HG03520 (cell line): ENCODE measurements around the gene RYR3.
"Not testable (repeated sequence)": the region's sequence is repeated elsewhere in the genome, so short reads cannot be mapped to it uniquely, and the experiment has no call there.

Source experiments
- ATAC-seq: cut with Tn5 transposase; IDR thresholded peaks from one replicate; pipeline ENCODE4 v1.9.1; 2021; ENCODE audit warnings: mild to moderate bottlenecking, moderate library complexity; ENCODE audit not compliant: unreplicated experiment

Gene RYR3

DNA sequence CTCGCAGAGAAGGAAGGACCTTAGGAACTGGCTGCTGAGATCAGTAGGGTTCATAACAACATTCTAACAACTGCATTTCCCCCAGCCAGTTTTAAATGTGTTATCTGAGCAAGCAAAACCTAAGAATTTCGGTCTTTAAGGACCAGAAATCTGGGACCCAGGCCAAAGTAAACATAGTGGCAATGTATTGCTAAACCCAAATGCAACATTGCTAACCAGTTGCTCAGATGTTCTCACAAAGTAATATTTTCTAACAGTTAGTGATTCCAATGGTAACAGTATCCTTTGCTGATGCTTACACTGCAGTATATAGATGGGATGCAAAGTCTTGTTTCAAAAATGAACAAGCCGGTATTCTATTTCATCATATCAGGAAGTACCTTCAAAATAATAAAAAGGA is 254.3 kb downstream of the RYR3 start:
- no peak for ATAC-seq

GRCh38 chr15:33567652-33568051 is 256.9 kb downstream of the RYR3 start:
- ATAC-seq = no peak

GRCh38 chr15:33569036-33569435 is 258.3 kb downstream of the RYR3 start:
- ATAC-seq = no peak

DNA sequence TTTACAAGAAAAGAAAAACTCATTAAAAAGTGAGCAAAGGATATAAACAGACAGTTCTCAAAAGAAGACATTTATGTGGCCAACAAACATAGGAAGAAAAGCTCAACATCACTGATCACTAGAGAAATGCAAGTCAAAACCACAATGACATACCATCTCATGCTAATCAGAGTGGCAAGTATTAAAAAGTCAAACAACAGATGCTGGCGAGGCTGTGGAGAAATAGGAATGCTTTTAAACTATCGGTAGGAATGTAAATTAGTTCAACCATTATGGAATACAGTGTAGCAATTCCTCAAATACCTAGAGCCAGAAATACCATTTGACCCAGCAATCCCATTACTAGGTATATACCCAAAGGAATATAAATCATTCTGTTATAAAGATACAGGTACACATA is 267.1 kb downstream of the RYR3 start:
- not testable (repeated sequence) for ATAC-seq

DNA sequence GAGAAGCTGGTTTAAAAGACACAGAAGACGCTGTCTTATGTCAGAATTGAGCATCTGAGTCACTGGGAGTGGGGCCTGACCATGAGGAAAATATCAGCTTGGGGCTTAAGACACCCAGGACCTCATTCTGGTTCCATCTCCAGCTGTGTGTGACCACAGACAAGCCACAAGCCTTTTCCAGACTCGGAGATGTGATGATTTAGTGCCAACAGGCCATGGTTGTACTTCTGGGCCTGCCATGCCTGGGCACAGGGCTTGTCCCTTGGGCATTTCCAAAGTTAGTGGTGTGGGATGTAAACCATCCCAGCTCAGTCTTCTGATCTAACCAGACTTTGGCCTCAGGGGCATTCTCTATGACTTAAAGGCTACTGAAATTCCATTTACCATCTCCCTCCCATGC is 269.8 kb downstream of the RYR3 start:
- no peak for ATAC-seq

- no peak for ATAC-seq
These were observed 270.3 kb downstream of the RYR3 start for GRCh38 chr15:33581032-33581431.

DNA sequence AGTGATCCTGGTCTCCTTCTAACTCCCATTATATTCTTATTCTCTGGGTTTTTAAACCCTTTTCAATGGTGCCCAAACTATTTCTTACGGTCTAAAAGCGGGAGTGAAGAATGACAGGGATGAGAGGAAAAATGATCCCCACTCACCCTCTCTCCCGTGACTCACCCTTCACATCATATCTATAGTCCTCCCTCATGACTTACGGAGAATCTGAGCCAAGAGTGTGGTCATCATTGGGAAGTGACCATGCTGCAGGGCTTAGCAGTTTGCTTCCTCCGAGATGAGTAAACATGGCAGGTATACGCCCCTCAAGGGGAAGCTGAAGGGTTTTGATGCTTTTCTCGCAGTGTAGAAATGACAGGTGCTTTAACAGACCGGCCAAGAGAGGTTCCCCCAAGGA is 274.0 kb downstream of the RYR3 start:
- no peak for ATAC-seq

DNA sequence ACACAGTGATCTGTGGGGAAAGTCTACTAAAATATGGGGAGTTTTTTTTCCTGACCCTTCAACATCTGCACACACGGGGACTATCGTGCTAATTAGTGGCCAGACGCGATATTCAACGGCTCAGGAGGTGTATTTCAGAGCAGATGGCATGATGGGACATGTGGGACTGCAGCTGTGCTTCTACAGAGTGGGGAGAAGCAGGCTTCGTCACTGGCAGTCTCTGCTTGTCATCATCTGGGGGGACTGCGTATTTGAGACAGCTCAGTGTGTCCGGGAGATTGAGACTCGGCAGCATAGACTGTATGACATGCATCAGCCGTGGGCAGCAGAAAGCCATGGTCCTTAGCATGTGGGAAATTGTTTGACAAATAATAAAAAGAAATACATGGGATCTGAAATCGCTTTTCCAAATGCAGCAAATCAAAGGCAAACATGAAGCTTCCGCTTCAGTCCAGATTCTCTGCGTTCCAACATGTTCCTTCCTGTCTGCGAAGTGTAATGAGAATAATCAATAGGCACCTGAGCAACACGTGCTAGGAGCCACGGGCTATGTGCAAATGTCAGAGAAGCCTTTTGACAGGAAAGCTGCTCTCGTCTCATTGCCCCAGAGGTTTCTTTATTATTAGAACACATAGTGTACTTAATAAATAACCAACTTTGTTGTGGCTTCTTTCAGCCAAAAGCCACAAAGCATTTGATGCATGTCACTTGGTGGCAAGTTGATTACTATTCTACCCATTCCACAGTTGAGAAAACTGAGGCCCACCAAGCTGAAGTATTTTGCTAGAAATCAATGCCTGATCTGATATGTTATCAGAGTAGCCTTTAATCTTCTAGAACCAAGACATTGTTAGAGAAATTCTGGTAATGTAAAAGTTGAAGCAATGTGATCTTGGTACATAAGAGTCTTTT is 276.3 kb downstream of the RYR3 start:
- no peak for ATAC-seq

GRCh38 chr15:33587773-33588172 is 277.0 kb downstream of the RYR3 start:
- no peak for ATAC-seq

DNA sequence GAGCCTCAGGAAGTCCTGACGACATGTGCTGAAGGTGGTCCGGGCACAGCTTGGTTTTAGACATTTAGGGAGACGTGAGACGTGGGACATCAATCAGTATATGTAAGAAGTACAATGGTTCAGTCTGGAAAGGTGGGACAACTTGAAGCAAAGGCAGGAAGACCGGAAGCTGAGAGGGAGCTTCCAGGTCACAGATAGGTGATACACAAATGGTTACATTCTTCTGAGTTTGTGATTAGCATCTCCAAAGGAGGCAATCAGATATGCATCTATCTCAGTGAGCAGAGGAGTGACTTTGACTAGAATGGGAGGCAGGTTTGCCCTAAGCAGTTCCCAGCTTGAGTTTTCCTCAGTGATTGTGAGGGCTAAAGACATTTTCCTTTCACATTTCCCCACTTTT is 282.1 kb downstream of the RYR3 start:
- ATAC-seq = no peak

- not testable (repeated sequence) for ATAC-seq
These were observed 287.6 kb downstream of the RYR3 start for GRCh38 chr15:33598382-33598781.

DNA sequence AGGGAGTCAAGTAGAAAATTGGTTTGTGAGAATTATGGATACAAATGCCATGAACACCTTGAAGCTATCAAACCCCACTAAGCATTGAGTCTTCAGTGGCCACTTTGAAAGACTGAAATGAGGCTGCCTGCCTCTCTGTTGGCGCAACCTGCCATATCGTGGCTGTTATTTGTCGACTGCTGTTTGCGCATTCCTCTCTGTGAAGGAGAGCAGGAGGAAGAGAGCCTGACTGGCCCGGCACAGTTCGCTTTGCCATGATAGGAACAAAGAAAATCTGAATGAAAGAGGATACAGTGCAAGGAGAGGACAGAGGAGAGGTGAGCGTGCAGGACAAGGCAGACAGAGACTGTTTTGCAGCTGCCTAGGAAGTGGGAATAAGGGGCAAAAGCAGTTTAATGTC is 289.4 kb downstream of the RYR3 start:
- no peak for ATAC-seq

GRCh38 chr15:33601461-33601860 is 290.7 kb downstream of the RYR3 start:
- no peak for ATAC-seq

DNA sequence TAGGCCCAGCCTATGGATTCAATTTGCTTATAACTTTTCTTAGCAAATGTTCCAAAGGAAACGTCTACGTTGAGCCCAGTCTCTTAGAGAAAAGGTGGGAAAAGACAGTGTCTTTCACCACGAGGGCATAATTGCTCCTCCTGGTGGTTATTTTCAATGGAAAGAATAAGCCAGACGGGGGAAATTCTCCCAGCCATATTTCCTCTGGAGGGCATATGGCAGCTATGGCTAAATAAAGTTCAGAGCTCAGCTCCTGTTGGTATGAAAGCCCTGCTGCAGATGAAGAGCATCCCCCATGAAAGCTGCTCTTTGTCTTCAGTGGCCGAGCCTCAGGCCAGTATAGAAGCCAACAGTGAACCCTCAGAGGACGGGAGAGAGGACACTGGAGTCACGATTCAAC is 297.9 kb downstream of the RYR3 start:
- no peak for ATAC-seq

DNA sequence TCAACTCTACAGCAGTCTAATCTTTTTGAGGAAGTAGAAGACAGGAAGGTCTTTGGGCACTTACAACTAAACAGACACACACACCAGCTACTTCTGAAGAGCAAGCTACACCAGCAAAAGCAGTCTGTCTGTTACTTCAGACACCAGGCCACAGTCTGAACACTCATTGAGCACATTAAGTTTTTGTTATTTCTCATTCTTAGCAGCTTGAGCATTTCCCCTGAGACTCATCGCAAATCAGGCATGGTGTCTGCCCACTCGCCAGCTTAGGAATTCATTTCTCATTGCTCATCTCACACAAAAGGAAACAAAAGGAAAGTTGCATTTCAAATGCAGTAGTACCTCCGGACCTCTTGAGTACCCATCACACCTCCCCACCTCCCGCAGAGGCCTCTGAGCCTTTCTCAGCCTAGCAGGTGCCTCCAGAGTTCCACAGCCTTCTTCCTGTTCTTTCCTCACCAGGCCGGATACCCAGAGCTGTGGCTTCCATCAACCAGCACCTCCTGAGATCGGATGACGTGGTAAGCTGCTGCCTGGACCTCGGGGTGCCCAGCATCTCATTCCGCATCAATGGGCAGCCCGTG is 302.0 kb downstream of the RYR3 start:
- ATAC-seq = no peak

DNA sequence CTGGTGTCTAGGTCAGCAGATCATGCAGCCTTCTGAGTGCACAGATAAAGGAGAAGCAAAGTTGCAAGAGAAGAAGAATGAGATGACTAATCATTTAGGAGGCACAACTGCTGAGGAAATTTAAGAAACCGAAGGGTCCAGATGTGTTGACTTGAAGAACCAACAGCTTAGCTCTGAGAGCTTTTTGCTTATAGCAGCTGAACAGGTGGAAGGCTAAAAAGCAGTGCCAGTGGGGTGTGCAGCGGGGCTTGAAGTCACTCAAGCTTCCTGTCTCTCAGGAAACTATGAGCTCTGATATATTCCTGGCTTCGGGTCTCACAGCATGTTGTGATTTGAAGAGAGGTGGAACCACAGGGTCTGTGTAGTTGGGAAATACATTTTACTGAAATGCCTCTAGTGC is 305.7 kb downstream of the RYR3 start:
- no peak for ATAC-seq

GRCh38 chr15:33618350-33618749 is 307.6 kb downstream of the RYR3 start:
- no peak for ATAC-seq

DNA sequence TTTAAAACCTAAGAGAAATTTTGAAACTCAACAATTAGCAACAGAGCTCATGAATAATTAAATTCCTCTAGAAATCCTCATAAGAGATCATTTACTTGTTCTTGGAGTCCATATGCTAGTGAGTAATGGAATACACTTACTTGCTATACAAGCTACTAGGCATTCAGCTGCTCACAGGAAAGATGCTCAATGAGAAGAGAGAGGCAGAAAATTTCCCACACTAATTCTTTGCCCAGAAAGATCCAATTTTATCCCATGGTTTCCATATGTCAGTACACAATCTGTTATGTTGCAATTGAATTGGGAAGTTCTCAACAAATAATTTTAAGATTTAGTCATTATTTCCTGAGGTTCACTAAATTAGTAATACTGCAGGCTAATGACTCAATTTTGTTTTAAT is 310.4 kb downstream of the RYR3 start:
- ATAC-seq = no peak

DNA sequence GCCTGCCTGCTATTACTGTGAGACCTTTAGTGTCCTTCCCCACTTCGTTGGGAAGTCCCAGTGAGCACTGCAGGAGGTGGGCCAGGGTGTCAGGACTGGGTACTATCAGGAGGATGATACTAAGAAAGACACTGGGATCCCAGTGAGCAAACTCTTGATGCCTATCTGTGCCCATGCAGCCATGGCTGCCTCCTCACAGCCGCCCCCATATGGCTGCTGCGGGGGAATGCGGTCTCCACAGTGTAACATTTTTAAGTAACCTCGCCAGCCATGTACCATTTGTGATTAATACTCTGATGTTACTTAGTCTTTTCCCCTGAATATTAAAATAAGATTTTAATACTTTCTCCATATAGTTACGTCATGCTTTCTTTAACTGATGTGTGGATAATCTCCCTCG is 312.2 kb downstream of the RYR3 start:
- ATAC-seq = no peak

DNA sequence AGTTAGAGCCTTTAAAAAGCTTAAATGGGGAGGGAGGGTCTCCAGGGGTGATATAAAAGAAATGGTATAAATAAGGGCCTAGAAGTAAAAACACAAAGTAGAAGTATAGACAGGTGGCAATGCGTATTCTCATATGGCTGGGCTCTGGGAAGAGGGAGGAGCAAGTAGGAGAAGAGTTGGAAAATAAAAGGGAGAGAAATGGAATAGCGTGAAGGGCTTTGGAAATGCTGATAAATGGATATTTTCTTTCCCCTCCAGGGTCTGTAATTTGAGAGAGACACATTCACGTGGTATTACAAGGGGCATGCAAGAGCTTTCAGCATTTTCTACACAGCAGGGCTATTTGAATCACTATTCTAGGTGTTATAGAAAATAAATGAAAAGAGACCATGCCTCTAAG is 313.7 kb downstream of the RYR3 start:
- no peak for ATAC-seq

GRCh38 chr15:33629647-33630046 is 318.9 kb downstream of the RYR3 start:
- ATAC-seq = no peak

GRCh38 chr15:33636234-33636633 is 325.5 kb downstream of the RYR3 start:
- ATAC-seq = no peak

DNA sequence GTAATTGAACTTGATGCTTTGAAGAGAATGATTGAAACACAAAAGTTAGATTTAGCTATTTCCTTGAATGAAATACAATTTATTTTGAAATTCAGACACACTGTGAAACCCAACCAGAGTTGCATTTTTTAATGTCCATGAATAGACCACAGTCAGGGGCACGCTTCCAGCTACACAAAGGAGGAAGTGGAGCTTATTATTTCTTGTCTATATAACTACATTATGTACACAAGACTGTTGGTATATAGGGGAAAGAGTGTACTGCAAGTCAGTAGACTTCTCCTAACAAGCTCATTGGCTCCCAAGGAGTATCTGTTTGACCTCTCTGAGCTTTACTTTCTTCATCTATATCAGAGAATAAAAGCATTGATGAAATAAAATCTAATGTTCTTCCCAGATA is 326.2 kb downstream of the RYR3 start:
- no peak for ATAC-seq
